Measurements from ENCODE around the gene LRRC25. TPM values are rescaled to one million over a fixed set of nuclear protein-coding genes. Genes with fewer than 3 reads are reported as not detected.
A peak's percentile ranks its signal among the peaks of the same experiment; 100 is the strongest.
"Not testable (repeated sequence)": the region's sequence is repeated elsewhere in the genome, so short reads cannot be mapped to it uniquely, and the experiment has no call there.

LRRC25 gene
- total RNA-seq, 1 donor from 2014 or later = 2.9 TPM

DNA sequence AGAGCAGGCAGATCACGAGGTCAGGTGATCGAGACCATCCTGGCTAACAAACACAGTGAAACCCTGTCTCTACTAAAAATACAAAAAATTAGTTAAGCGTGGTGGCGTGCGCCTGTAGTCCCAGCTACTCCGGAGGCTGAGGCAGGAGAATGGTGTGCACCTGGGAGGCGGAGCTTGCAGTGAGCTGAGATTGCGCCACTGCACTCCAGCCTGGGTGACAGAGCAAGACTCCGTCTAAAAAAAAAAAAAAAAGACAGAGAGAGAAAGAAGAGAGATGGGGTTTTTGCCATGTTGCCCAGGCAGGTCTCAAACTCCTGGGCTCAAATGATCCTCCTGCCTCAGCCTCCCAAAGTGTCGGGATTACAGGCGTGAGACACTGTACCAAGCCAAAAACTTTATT, 8.3 kb upstream of the LRRC25 start:
- DNase-seq (ENCODE audit: low spot score) = not testable (repeated sequence)

DNA sequence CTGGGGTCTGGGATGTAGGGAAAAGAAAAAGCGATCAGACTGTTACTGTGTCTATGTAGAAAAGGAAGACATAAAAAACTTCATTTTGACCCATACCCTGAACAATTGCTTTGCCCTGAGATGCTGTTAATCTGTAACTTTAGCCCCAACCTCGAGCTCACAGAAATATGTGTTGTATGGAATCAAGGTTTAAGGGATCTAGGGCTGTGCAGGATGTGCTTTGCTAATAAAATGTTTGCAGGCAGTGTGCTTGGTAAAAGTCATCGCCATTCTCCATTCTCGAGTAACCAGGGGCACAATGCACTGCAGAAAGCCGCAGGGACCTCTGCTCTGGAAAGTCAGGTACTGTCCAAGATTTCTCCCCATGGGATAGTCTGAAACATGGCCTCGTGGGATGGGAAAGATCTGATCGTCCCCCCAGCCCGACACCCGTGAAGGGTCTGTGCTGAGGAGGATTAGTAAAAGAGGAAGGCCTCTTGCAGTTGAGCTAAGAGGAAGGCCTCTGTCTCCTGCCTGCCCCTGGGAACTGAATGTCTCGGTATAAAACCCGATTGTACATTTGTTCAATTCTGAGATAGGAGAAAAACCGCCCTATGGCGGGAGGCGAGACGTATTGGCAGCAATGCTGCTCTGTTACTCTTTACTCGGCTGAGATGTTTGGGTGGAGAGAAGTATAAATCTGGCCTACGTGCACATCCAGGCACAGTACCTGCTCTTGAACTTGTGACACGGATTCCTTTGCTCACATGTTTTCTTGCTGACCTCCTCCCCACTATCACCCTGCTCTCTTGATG, 5.2 kb upstream of the LRRC25 start:
- not testable (repeated sequence) for DNase-seq (ENCODE audit: low spot score)

DNA sequence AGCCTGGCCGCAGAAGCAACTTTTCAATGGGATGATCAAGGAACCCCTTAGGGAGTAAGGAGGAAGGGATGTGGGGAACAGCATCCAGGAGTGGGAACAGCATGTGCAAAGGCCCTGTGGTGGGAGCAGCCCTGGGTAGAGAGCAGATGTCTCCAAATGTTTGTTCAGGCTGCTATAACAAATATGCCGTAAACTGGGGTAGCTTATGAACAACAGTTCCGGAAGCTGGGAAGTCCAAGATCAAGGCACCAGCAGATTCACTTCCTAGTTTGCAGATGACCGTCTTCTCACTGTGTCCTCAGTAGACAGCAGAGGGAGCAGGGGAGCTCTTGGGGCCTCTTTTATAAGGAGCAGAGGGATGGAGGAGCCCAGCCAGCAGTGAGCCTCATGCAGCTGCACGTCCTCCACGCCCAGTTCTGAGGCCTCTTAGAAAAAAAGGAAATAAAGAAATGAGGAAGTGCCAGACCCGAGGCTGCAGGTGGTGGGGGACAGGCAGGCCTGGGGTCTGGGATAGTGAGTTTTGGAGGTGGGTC, 4.2 kb upstream of the LRRC25 start:
- peak; percentile 94 for DNase-seq (ENCODE audit: low spot score)

DNA sequence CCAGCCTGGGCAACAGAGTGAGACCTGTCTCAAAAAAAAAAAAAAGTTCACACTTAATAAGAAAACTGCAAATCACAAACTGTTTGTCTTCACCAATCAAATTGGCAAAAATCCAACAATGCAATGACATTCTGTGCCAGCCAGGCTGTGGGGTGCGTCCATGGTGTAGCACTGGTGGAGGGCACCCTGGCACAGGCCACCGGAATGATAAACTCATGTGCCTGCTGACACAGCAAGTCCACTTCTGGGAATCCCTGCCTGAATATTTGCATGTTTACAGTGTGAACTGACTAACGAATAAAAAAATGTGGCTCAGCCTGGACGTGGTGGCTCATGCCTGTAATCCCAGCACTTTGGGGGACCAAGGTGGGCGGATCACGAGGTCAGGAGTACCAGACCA, 1.6 kb upstream of the LRRC25 start:
- no peak for DNase-seq (ENCODE audit: low spot score)

DNA sequence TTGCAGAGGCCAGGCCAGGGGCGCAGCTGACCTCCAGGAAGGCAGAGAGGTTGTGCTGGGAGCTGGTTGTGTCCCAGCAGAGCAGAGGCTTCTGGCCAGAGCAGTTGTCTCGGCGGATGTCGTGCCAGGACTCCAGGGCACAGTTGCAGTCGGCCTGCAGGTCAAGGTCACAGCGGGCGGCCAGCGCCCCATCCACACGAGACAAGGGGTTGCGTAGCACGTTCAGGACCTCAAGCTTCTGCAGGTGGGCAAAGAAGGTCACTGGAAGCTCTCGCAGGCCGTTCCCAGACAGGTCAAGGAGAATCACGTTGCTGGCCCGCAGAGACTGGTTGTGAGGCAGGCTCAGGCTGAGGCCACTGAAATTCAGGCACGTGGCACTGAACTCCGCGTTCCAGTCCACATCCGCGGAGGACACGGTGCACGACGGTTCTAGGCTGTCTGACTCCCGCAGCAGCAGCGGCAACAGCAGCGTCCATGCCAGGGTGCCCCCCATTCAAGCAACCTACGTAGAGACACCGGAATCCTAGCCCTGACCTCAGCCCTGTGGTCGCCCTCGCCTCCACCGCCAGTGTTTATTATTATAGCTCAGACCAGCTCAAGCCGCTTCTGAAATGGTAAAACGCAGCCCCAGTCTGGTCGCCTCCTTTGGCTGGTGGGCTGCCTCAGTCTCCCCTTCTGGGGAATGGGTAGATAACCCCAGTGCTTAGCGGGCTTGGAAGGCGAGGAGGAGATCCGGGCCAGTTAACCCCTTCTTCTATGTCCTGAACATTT, 766 bp downstream of the LRRC25 start:
- DNase-seq (ENCODE audit: low spot score) = no peak

DNA sequence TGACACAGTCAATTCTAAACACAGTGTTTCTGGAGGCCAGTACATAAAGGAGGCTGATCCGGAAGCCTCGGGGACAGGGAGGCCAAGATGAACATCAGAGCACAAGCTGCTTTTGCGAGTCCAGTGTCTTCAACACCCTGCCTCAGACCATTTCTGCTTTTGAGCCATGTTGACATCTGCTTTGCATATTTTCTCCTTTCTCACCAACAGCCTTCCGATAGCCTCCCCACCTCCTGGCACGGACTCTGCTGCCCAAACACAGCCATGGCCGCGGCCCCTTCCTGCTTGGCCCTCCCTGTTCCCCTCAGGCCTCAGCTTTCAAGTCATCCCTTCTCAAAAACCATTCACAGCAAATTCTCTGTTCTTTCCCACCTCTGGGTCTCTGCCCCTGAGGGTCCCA, 3.6 kb downstream of the LRRC25 start:
- no peak for DNase-seq (ENCODE audit: low spot score)

DNA sequence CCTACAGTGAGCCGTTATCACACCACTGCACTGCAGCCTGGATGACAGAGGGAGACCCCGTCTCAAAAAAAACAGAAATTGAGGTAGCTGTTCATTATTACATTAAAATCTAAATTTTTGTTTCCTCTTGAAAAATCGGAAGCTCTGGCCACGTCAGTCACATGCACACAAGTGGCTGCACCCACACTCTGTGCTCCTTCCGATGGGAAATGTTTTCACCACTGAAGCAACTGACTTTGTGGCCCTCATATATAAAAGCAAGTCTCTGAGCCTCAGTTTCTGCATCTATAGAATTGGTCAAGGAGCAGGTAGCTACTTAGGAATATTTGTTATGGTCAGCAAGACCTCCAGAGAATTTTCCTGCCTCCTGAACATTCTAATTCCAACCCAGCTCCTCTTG, 4.5 kb downstream of the LRRC25 start:
- DNase-seq (ENCODE audit: low spot score) = no peak

DNA sequence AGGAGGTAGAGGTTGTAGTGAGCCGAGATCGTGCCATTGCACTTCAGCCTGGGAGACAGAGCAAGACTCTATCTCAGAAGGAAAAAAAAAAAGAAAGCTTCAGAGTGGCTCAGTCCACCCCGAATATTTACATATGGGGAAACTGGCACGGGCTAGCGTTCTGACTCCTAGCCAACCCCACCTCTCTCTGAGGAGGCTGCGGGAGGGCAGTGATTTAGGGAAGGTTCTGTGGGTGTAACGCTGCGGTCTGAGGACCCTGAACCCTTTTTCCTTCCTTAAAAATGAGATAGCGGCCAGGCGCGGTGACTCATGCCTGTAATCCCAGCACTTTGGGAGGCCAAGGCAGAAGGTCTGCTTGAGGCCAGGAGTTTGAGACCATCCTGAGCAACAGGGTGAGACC, 5.0 kb downstream of the LRRC25 start:
- DNase-seq (ENCODE audit: low spot score) = no peak

DNA sequence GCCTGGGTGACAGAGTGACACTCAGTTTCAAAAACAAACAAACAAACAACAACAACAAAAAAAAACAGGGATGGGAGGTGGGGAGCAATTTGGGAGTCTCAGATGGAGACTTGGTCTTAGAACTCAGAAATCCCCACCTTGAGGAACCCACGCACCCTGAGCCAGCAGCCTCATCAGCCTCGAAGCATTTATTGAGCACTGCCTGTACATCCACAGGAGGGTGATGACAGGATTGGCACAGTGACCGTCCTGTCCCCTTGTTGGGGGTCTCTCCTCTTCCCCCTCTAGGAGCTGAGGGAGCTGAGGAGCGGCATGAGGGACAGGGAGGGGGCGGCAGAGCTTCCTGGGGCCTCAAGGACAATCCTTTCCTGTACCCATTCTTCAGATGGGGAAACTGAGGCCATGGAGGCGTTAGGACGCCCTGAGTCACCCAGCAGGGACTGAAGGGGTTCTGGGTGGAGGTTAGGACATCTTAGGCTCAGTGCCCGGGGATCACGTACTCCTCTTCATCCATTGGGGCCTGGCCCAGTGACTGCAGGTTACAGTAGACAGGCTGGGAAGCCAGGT, 5.8 kb downstream of the LRRC25 start:
- no peak for DNase-seq (ENCODE audit: low spot score)

DNA sequence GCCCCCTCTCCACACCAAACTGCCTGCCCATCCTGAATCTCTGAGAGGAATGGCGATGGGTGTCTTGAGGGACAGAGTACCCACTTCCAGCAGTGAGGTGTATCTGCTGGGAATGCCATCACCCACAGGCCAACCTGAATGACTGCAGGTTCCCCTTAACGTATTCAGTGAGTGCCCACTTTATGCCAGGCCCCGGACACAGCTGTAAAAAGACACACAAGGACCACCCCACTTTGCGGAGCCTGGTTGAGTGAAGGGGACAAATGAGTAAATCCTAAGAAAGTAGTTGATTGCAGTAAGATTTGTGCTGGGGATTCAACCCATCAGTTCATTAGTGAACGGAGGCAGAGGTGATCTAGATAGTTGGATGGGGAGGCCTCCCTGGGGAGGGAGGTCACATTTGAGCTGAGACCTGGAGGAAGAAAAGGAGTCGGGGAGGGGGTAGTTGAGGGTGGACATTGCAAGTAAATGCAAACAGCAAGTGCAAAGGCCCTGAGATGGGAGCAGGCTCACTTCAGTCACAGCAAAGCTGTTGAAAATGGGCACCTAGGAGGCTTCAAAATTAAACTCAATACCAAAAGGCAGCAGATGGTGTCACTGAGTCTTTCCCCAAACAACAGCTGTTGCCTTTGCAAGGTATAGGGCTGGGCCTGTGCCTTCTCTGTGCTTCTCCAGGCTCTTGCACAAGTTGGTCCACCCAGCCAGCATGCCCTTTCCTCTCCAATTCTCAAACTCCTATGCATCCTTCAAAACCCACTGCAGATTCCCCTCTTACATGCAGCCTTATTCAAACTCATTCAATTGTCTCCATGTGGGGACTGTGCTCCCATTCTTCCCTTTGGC, 7.1 kb downstream of the LRRC25 start:
- no peak for DNase-seq (ENCODE audit: low spot score)

DNA sequence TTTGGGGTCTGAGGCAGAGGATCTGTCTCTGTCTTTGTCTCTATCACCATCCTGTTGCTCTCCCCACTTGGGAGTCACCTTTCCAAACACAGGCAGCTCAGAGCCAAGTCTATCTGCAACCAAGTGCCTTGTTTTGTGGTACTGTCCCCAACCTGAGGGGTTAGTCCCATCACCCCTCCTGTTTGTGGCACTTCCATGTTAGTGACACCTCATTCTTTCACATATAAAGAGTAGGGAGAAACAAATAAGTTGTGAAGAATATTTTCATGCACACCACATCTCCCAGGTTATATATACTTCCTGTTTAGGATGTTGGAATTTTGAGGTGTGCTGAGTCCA, 7.7 kb downstream of the LRRC25 start:
- no peak for DNase-seq (ENCODE audit: low spot score)

DNA sequence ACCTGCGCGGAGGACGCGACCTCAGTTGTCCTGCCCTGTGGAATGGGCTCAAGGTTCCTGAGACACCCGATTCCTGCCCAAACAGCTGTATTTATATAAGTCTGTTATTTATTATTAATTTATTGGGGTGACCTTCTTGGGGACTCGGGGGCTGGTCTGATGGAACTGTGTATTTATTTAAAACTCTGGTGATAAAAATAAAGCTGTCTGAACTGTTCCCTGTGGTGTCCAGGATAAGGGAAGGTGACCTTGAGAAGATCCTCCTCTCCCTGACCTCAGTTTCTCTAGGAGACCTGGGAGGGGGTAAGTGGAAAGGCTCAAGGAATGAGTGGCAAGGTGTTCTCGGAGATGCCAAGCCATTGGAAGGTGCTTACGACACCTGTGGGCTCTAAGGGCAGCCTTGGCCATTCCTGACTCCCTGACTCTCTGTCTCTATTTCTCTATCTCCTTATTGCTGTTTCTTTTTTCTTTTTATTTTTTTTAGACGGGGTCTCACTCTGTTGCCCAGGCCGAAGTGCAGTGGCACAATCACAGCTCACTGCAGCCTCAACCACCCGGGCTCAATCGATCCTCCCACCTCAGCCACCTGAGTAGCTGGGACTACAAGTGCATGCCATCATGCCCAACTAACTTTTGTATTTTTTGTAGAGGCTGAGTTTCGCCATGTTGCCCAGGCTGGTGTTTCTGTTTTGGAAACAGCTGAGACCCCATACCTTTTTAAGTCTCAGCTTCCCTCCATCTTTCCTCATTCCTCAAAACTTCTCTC, 8.3 kb downstream of the LRRC25 start:
- no peak for DNase-seq (ENCODE audit: low spot score)

DNA sequence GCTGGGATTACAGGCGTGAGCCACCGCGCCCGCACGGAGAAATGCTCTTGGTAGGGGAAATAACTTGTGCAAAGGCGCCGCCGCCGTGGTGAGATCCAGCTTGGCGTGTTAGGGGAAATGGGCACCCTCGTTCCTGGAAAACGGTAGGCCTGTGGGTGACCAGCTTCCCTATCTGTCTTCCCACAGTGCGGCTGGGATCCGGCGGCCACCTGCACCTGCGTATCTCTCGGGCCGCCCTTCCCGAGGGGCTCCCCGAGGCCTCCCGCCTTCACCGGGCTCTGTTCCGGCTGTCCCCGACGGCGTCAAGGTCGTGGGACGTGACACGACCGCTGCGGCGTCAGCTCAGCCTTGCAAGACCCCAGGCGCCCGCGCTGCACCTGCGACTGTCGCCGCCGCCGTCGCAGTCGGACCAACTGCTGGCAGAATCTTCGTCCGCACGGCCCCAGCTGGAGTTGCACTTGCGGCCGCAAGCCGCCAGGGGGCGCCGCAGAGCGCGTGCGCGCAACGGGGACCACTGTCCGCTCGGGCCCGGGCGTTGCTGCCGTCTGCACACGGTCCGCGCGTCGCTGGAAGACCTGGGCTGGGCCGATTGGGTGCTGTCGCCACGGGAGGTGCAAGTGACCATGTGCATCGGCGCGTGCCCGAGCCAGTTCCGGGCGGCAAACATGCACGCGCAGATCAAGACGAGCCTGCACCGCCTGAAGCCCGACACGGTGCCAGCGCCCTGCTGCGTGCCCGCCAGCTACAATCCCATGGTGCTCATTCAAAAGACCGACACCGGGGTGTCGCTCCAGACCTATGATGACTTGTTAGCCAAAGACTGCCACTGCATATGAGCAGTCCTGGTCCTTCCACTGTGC, 9.1 kb downstream of the LRRC25 start:
- DNase-seq (ENCODE audit: low spot score) = peak; percentile 67

DNA sequence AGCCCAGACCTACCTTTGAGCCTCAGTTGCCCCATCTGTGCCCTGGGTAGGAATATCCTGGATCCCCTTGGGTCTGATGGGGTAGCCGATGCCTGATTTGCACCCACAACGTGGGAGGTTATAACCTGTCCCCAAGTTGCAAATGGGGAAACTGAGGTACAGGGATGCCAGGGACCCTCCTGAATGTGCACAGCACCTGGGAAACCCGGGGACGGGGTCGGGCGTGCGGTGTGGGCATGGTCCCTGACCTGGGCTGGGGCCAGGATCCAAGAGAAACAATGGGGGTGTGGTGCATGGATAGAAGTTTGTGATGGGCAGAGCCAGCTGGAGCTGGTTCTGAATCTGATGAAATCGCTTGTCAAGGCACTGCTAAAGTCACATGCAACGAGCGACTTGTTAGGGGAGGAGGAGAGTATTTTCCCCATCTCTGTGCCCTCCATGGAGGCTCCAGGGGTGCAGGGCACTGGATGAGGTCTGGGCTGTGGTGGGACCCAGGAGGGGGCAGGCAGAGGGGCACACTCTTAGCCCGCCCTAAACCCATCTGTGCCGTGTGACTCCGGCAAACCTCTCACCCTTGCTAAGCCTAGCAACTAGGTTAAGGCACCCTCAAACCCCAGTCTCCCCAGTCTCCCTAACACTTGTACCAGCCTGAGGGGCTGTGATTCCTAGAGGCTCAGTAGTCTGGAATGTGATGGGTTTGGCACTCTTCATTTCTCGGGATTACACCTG, 10.7 kb downstream of the LRRC25 start:
- DNase-seq (ENCODE audit: low spot score) = no peak

DNA sequence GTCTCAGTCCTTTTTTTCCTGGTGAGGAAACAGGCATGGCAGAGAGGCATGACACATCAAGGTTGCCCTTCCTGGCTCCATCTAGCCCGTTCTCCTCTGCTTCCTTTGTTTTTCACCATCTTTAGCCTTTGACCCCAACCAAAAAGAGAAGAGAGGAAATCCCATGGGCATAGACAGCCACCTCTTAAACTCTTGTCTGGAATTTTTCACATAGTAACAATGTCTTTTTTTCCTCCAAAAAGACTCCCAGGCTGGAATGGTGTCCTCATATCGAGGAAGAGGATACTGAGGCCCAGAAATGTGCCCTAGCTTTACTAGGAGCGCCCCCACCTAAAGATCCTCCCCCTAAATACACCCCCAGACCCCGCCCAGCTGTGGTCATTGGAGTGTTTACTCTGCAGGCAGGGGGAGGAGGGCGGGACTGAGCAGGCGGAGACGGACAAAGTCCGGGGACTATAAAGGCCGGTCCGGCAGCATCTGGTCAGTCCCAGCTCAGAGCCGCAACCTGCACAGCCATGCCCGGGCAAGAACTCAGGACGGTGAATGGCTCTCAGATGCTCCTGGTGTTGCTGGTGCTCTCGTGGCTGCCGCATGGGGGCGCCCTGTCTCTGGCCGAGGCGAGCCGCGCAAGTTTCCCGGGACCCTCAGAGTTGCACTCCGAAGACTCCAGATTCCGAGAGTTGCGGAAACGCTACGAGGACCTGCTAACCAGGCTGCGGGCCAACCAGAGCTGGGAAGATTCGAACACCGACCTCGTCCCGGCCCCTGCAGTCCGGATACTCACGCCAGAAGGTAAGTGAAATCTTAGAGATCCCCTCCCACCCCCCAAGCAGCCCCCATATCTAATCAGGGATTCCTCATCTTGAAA, 11.5 kb downstream of the LRRC25 start, which contains the start of gene GDF15:
GDF15 (plus strand) TSS at position 484 of the 868 bp plus-strand sequence; CDS start at position 516, 32 bp downstream.
- DNase-seq (ENCODE audit: low spot score) = no peak

DNA sequence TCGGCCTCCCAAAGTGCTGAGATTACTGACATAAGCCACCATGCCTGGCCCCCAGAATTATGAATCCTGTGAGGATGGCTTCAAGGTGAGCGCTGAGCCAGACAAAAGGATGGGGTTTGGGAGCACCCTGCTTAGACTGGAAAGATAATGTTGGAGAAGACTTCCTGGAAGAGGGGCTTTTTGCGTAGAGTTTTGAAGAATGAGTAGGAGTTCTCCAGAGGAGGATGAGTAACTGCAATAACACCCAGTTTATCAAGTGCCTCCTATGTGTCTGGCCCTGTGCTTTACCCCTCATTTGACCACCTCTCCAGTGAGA, 12.1 kb downstream of the LRRC25 start:
- no peak for DNase-seq (ENCODE audit: low spot score)

DNA sequence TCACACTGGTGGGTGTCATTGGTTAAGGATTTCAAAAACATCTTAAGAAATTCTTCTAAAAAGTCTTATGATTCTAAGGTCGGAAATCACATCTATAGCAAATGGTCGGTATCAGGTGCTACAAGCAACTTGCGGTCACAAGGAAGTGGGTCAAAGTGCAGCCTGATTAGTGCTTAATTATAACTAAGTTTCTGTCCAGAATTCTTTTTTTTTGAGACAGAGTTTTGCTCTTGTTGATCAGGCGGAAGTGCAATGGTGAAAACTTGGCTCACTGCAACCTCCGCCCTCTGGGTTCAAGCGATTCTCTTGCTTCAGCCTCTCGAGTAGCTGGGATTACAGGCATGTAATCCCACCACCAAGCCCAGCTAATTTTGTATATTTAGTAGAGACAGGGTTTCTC, 12.6 kb downstream of the LRRC25 start:
- no peak for DNase-seq (ENCODE audit: low spot score)

DNA sequence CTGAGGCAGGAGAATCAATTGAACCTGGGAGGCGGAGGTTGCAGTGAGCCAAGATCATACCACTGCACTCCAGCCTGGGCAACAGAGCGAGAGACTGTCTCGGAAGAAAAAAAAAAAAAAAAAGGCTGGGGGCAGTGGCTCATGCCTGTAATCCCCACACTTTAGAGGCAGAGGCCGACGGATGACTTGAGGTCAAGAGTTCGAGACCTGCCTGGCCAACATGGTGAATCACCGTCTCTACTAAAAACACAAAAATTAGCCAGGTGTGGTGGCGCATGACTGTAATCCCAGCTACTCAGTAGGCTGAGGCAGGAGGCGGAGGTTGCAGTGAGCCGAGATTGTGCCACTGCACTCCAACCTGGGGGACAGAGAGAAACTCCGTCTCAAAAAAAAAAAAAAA, 13.8 kb downstream of the LRRC25 start:
- DNase-seq (ENCODE audit: low spot score) = not testable (repeated sequence)
